Measurements from ENCODE around the gene MT1A.

- TF ChIP-seq CTCF (IDR thresholded peaks at IDR 0.05; ENCODE audit: poor library complexity) (no peak), EZH2 (IDR thresholded peaks at IDR 0.05; ENCODE audit: borderline replicate concordance) (peak; percentile 35)
These were observed 44.4 kb downstream of the MT1A start for GRCh38 chr16:56682703-56683397.
